ENCODE measurements around the gene ETV6.
"Not testable (repeated sequence)": the region's sequence is repeated elsewhere in the genome, so short reads cannot be mapped to it uniquely, and the experiment has no call there.

Gene ETV6

GRCh38 chr12:11905534-11905933 lies 256.1 kb downstream of the ETV6 start:
- no peak for DNase-seq

GRCh38 chr12:11906286-11906935 lies 256.9 kb downstream of the ETV6 start:
- no peak for DNase-seq

- DNase-seq = no peak
Measured at GRCh38 chr12:11907625-11908024, 258.2 kb downstream of the ETV6 start.

GRCh38 chr12:11909406-11909805 lies 259.9 kb downstream of the ETV6 start:
- DNase-seq = not testable (repeated sequence)

- no peak for DNase-seq
Measured at GRCh38 chr12:11916113-11916512, 266.6 kb downstream of the ETV6 start.

GRCh38 chr12:11916771-11917170 lies 267.3 kb downstream of the ETV6 start:
- DNase-seq = no peak

- no peak for DNase-seq
Measured at GRCh38 chr12:11917501-11917900, 268.0 kb downstream of the ETV6 start.

GRCh38 chr12:11920231-11920630 lies 270.8 kb downstream of the ETV6 start:
- no peak for DNase-seq

GRCh38 chr12:11922361-11922760 lies 272.9 kb downstream of the ETV6 start:
- DNase-seq = no peak

- DNase-seq = no peak
Measured at GRCh38 chr12:11923067-11923466, 273.6 kb downstream of the ETV6 start.

- no peak for DNase-seq
Measured at GRCh38 chr12:11927286-11927935, 277.9 kb downstream of the ETV6 start.

- DNase-seq = no peak
Measured at GRCh38 chr12:11929714-11930113, 280.2 kb downstream of the ETV6 start.

GRCh38 chr12:11939223-11939622 lies 289.7 kb downstream of the ETV6 start:
- no peak for DNase-seq

GRCh38 chr12:11941606-11942337 lies 292.3 kb downstream of the ETV6 start:
- no peak for DNase-seq

GRCh38 chr12:11943919-11944700 lies 294.6 kb downstream of the ETV6 start:
- DNase-seq = no peak
